ENCODE results near the gene PLEKHG4B.

- TF ChIP-seq CTCF (IDR thresholded peaks at IDR 0.05) = no peak
- no peak for TF ChIP-seq POLR2AphosphoS5 (IDR thresholded peaks at IDR 0.05)
- no peak for TF ChIP-seq POLR2A (IDR thresholded peaks at IDR 0.05)
Measured at GRCh38 chr5:178110-178509, 86.1 kb downstream of the PLEKHG4B start.
